Nephron progenitor cell (in vitro differentiated cells): ENCODE measurements around the gene DAGLA.
A peak's percentile ranks its signal among the peaks of the same experiment; 100 is the strongest.

Experiments used
- DNase-seq: peaks from one replicate; pipeline ENCODE4 v3.0.0; 2021
- H3K27ac Mint-ChIP-seq: 2 replicates; pipeline ENCODE4 v1.8.0; 2021; ENCODE audit warnings: mild to moderate bottlenecking, moderate library complexity, mixed read lengths
- H3K27me3 Mint-ChIP-seq: 2 replicates; pipeline ENCODE4 v1.8.0; 2021; ENCODE audit warnings: mild to moderate bottlenecking, low read depth, mixed read lengths; ENCODE audit not compliant: poor library complexity
- H3K36me3 Mint-ChIP-seq: 2 replicates; pipeline ENCODE4 v1.8.0; 2021; ENCODE audit warnings: low read depth, mixed read lengths
- H3K4me1 Mint-ChIP-seq: 2 replicates; pipeline ENCODE4 v1.8.0; 2021; ENCODE audit warnings: mixed read lengths
- H3K4me3 Mint-ChIP-seq: 2 replicates; pipeline ENCODE4 v1.8.0; 2021; ENCODE audit warnings: mild to moderate bottlenecking, moderate library complexity, mixed read lengths
- H3K9me3 Mint-ChIP-seq: 2 replicates; pipeline ENCODE4 v1.8.0; 2021; ENCODE audit warnings: mild to moderate bottlenecking, moderate library complexity, mixed read lengths
- CTCF ChIP-seq: fragments of 200-600 bp; sonication (generic); IDR thresholded peaks from 2 replicates; pipeline ENCODE4 v1.5.0; 2021; ENCODE audit warnings: antibody characterized with exemption

The DAGLA gene

GRCh38 chr11:61793829-61794204, 113.6 kb downstream of the DAGLA start:
- Mint-ChIP-seq H3K27ac (peak overlapping the region; percentile 95), H3K9me3 (no peaks in the 10 kb centered on the region), H3K4me1 (peaks cover 47% of the 10 kb centered on the region), H3K36me3 (peaks cover 35% of the 10 kb centered on the region), H3K27me3 (no peaks in the 10 kb centered on the region), H3K4me3 (peak overlapping the region; percentile 96)
- no peak for TF ChIP-seq CTCF
- no peak for DNase-seq

GRCh38 chr11:61794579-61794978, 114.4 kb downstream of the DAGLA start:
- peaks cover 35% of the 10 kb centered on the region for H3K36me3 Mint-ChIP-seq
- no peaks in the 10 kb centered on the region for H3K27me3 Mint-ChIP-seq
- no peak for TF ChIP-seq CTCF
- H3K4me1 Mint-ChIP-seq: peaks cover 53% of the 10 kb centered on the region
- H3K27ac Mint-ChIP-seq: peak overlapping the region; percentile 71
- DNase-seq: no peak
- no peaks in the 10 kb centered on the region for H3K9me3 Mint-ChIP-seq
- H3K4me3 Mint-ChIP-seq: peak overlapping the region; percentile 96

GRCh38 chr11:61795459-61795858, 115.3 kb downstream of the DAGLA start:
- H3K9me3 Mint-ChIP-seq: no peaks in the 10 kb centered on the region
- peak overlapping the region; percentile 28 for H3K4me3 Mint-ChIP-seq
- H3K27me3 Mint-ChIP-seq: no peaks in the 10 kb centered on the region
- peaks cover 51% of the 10 kb centered on the region for H3K4me1 Mint-ChIP-seq
- TF ChIP-seq CTCF: no peak
- H3K27ac Mint-ChIP-seq: peak overlapping the region; percentile 61
- H3K36me3 Mint-ChIP-seq: peaks cover 34% of the 10 kb centered on the region
- DNase-seq: no peak

- no peak for DNase-seq
- TF ChIP-seq CTCF: no peak
- H3K27ac Mint-ChIP-seq: peak overlapping the region; percentile 92
- H3K4me1 Mint-ChIP-seq: peaks cover 52% of the 10 kb centered on the region
- H3K9me3 Mint-ChIP-seq: no peaks in the 10 kb centered on the region
- H3K36me3 Mint-ChIP-seq: peaks cover 35% of the 10 kb centered on the region
- no peaks in the 10 kb centered on the region for H3K27me3 Mint-ChIP-seq
- H3K4me3 Mint-ChIP-seq: no peak overlapping the region
These were observed 115.8 kb downstream of the DAGLA start for GRCh38 chr11:61795876-61796526.
